Thoracic aorta (tissue), 2 donors: ENCODE measurements around the gene FAM53C. TPM values are rescaled to one million over a fixed set of nuclear protein-coding genes. Genes with fewer than 3 reads are reported as not detected.

ENCODE experiments used
- ATAC-seq: fragments of 150-250 bp; one replicate; pipeline ENCODE4 v1.8.0; 2017; ENCODE audit warnings: low read depth; ENCODE audit not compliant: insufficient number of reproducible peaks, low FRiP score
- DNase-seq: peaks from one replicate; pipeline ENCODE4 v3.0.0-alpha.2; 2020; ENCODE audit warnings: low spot score
- H3K27ac ChIP-seq, 2 donors: fragments of 200-600 bp; sonication (generic); 1 replicate in 1 of 2; 2 replicates in 1 of 2; pipeline ENCODE4 v1.5.1; 2016; ENCODE audit warnings: mild to moderate bottlenecking in 2 of 2, moderate library complexity in 2 of 2
- H3K27me3 ChIP-seq: fragments of 200-600 bp; sonication (generic); replicated peaks from 2 replicates; pipeline ENCODE4 v1.6.0; 2016; ENCODE audit warnings: mild to moderate bottlenecking; ENCODE audit not compliant: insufficient read depth
- H3K36me3 ChIP-seq: fragments of 200-600 bp; sonication (generic); one replicate; pipeline ENCODE4 v1.5.1; 2016
- H3K4me1 ChIP-seq, 2 donors: fragments of 200-600 bp; sonication (generic); 1 replicate in 1 of 2; 2 replicates in 1 of 2; pipeline versions ENCODE4 v1.5.1 to v1.6.0; 2016; ENCODE audit warnings: low read depth in 2 of 2, mild to moderate bottlenecking in 1 of 2; ENCODE audit not compliant: control insufficient read depth in 1 of 2
- H3K4me3 ChIP-seq: fragments of 200-600 bp; sonication (generic); 2 replicates; pipeline ENCODE4 v1.5.1; 2016; ENCODE audit warnings: mild to moderate bottlenecking
- H3K9me3 ChIP-seq: fragments of 200-600 bp; sonication (generic); 2 replicates; pipeline ENCODE4 v1.5.1; 2016
- total RNA-seq, 2 donors: library from RNA; depleted of rRNA; stranded (reverse); fragments of >200 nt; gene quantifications; one replicate each; pipeline versions ENCODE4 v1.1.0 to v1.2.3, GENCODE V29; 2016
- TF ChIP-seq, protein P1 (sequence below): fragments of 200-600 bp; sonication (generic); IDR thresholded peaks from one replicate; pipeline ENCODE4 v1.5.1; 2019; ENCODE audit warnings: antibody characterized with exemption

Gene FAM53C
- total RNA-seq, 2 donors from 2014 or later, result 22.6 to 24.9 TPM

DNA sequence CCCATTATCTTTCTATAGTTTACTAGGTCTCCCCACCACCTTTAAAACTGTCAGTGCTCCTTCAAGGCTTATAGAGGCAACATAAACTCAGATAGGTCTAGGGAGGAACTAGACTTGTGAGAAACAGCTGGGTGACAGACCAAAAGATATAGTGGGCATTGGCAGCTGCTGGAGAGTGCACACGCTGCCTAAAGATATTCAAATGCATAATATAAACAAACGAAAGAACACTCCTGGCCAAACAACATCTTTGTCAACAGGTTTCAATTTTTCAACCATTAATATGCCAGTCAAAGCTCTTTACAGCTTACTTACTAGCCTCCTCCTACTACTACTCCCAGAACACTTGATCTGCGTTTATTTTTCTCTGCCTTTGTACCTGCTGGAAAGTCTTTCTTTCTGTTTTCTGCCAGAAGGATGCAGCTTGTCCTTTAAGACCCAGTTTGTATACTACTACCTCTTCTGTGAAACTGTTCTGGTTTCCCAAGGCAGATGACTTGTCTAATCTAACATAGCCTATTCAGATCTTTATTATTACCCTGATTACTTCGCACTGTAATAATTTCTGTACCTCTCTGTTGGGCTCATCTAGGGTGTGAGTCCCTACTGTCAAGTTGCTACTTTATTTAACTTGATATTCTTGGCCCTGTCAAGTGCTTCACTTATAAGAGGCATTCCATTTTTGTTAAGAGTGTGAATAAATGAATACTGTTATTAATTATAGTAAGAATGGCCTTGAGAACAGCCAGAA is 28.7 kb downstream of the FAM53C start:
- TF ChIP-seq, protein P1, sequence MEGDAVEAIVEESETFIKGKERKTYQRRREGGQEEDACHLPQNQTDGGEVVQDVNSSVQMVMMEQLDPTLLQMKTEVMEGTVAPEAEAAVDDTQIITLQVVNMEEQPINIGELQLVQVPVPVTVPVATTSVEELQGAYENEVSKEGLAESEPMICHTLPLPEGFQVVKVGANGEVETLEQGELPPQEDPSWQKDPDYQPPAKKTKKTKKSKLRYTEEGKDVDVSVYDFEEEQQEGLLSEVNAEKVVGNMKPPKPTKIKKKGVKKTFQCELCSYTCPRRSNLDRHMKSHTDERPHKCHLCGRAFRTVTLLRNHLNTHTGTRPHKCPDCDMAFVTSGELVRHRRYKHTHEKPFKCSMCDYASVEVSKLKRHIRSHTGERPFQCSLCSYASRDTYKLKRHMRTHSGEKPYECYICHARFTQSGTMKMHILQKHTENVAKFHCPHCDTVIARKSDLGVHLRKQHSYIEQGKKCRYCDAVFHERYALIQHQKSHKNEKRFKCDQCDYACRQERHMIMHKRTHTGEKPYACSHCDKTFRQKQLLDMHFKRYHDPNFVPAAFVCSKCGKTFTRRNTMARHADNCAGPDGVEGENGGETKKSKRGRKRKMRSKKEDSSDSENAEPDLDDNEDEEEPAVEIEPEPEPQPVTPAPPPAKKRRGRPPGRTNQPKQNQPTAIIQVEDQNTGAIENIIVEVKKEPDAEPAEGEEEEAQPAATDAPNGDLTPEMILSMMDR, result no peak
- ATAC-seq (no peak), DNase-seq (no peak)
- Histone ChIP-seq H3K9me3 (no peaks in the 10 kb centered on the region), H3K36me3 (no peaks in the 10 kb centered on the region), H3K4me3 (no peak overlapping the region), H3K27me3 (no peaks in the 10 kb centered on the region), H3K4me1 (peaks cover 30 to 51% of the 10 kb centered on the region in 2 donors), H3K27ac (no peak overlapping the region)

GRCh38 chr5:138369261-138369660 is 31.2 kb downstream of the FAM53C start:
- ATAC-seq, result no peak
- DNase-seq, result no peak
- TF ChIP-seq, protein P1, result no peak
- peak overlapping the region; percentile 16 for H3K4me3 ChIP-seq
- peaks cover 30 to 51% of the 10 kb centered on the region in 2 donors for H3K4me1 ChIP-seq
- H3K27me3 ChIP-seq, result no peaks in the 10 kb centered on the region
- H3K9me3 ChIP-seq, result no peaks in the 10 kb centered on the region
- no peak overlapping the region for H3K27ac ChIP-seq
- peaks cover 4% of the 10 kb centered on the region for H3K36me3 ChIP-seq

DNA sequence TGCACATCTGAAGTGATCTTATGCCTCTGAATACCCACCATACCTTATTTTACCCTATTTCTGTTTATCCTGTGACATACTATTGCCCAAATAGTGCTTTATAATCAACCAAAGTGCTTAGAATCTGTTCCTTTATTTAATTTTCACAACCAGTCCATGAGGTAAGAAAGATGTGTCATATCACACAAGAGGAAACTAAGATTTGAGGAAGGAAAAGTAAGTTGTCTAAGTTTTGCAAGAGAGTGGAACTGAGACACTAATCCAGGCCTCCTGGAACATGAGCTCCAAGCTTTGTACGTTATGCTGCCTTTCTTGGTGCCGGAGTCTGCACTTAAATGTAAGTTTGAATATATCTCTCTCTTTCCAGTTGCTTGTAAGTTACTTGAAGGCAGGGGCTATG is 31.6 kb downstream of the FAM53C start:
- Histone ChIP-seq H3K4me1 (peaks cover 30 to 51% of the 10 kb centered on the region in 2 donors), H3K27ac (no peak overlapping the region), H3K9me3 (no peaks in the 10 kb centered on the region), H3K27me3 (no peaks in the 10 kb centered on the region), H3K36me3 (peaks cover 7% of the 10 kb centered on the region), H3K4me3 (peak overlapping the region; percentile 16)
- TF ChIP-seq, protein P1, result no peak
- DNase-seq, result no peak
- ATAC-seq, result no peak

DNA sequence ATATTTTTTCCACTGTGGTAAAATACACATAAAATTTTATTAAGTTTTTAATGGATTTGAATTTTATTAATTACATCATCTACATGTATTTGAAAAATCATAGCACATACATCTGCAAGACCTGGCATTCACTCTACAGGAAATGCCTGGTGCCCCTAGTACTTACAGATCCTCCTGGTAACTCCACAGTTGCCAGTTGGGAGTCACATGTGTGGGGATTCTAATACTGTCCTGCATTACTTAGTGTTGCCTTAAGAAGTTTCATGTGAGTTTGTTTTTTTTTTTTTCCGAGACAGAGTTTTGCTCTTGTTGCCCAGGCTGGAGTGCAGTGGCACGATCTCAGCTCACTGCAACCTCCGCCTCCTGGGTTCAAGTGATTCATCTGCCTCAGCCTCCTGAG is 32.5 kb downstream of the FAM53C start:
- Histone ChIP-seq H3K27ac (no peak overlapping the region), H3K4me3 (no peak overlapping the region), H3K9me3 (no peaks in the 10 kb centered on the region), H3K27me3 (no peaks in the 10 kb centered on the region), H3K4me1 (peaks cover 30 to 51% of the 10 kb centered on the region in 2 donors), H3K36me3 (peaks cover 10% of the 10 kb centered on the region)
- DNase-seq (no peak), ATAC-seq (no peak)
- TF ChIP-seq, protein P1, result no peak

DNA sequence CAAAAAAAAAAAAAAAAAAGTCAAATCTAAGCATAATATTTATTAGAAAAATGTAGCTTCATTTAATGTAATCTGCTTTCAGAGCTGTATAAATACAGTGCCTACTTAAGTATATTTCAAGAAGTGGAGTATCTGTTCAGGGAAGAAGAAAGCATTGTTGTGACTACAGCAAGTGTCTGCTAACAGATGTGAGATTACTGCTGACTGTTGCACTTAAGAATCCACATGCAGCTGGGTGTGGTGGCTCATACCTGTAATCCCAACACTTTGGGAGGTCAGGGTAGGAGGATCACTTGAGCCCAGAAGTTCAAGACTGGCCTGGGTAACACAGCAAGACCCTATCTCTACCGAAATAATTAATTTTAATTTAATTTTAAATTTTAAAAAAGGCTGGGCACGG is 33.4 kb downstream of the FAM53C start:
- H3K4me3 ChIP-seq, result no peak overlapping the region
- DNase-seq (no peak), ATAC-seq (no peak)
- H3K36me3 ChIP-seq, result peaks cover 19% of the 10 kb centered on the region
- no peak overlapping the region for H3K27ac ChIP-seq
- H3K9me3 ChIP-seq, result no peaks in the 10 kb centered on the region
- H3K27me3 ChIP-seq, result no peaks in the 10 kb centered on the region
- peaks cover 30 to 47% of the 10 kb centered on the region in 2 donors for H3K4me1 ChIP-seq
- TF ChIP-seq, protein P1, result no peak
